Activated CD8-positive, alpha-beta T cell treated with anti-CD3 and anti-CD28 coated beads, Interleukin-2, amount 10 ng/mL, durations not matched to agents 7 days and 5 days (primary cell): ENCODE results near the gene RENBP. TPM values are rescaled to one million over a fixed set of nuclear protein-coding genes. Genes with fewer than 3 reads are reported as not detected.

ENCODE experiments used
- ATAC-seq: fragments of 150-1000 bp; cut with Tn5 transposase; one replicate; pipeline ENCODE4 v1.10.0; 2021; ENCODE audit warnings: moderate library complexity
- CTCF ChIA-PET: fragments of 350-600 bp; sonication (Branson Sonifier 250); formaldehyde crosslinking; loops from one replicate; lab custom pipeline; 2021; ENCODE audit warnings: antibody characterized with exemption; lab: Charles Lee
- POLR2A ChIA-PET: fragments of 350-600 bp; sonication (Branson Sonifier 250); formaldehyde crosslinking; loops from one replicate; lab custom pipeline; 2021; ENCODE audit warnings: antibody characterized with exemption; lab: Charles Lee
- DNase-seq: peaks from one replicate; pipeline ENCODE4 v3.0.0-alpha.2; 2020
- H3K27ac Mint-ChIP-seq: one replicate; pipeline ENCODE4 v1.8.0; 2021; ENCODE audit warnings: mild to moderate bottlenecking, mixed read lengths
- H3K27me3 Mint-ChIP-seq: one replicate; pipeline ENCODE4 v1.8.0; 2021; ENCODE audit warnings: low read depth, mixed read lengths
- H3K36me3 Mint-ChIP-seq: one replicate; pipeline ENCODE4 v1.8.0; 2021; ENCODE audit warnings: low read depth, mixed read lengths
- H3K4me1 Mint-ChIP-seq: one replicate; pipeline ENCODE4 v1.8.0; 2021; ENCODE audit warnings: low read depth, mixed read lengths
- H3K4me3 Mint-ChIP-seq: one replicate; pipeline ENCODE4 v1.8.0; 2021; ENCODE audit warnings: mild to moderate bottlenecking, mixed read lengths
- H3K9me3 Mint-ChIP-seq: one replicate; pipeline ENCODE4 v1.8.0; 2022; ENCODE audit warnings: mixed read lengths; ENCODE audit not compliant: insufficient read depth
- microRNA-seq: library from miRNA; unstranded; fragments of <30 nt; microRNA quantifications from one replicate; pipeline ENCODE4 v1.2.0, GENCODE V29; 2022
- total RNA-seq, 2 experiments: library from RNA; stranded (reverse); gene quantifications; one replicate each; pipeline ENCODE4 v1.2.3, GENCODE V29; 2021

The RENBP gene
- total RNA-seq, 2 experiments from 2014 or later, result 12.1 to 13.6 TPM

- H3K27me3 Mint-ChIP-seq, result peaks cover 29% of the 10 kb centered on the region
- ChIA-PET CTCF (no interaction called here), POLR2A (no interaction called here)
- no peak within 1 kb of the TSS for H3K27ac Mint-ChIP-seq
- H3K4me3 Mint-ChIP-seq, result peak within 1 kb of the TSS; percentile 62
- DNase-seq (no peak), ATAC-seq (peak; percentile 54)
- H3K9me3 Mint-ChIP-seq, result no peaks in the 10 kb centered on the region
- H3K4me1 Mint-ChIP-seq, result peaks cover 6% of the 10 kb centered on the region
- no peaks in the 10 kb centered on the region for H3K36me3 Mint-ChIP-seq
Observed at GRCh38 chrX:153885968-153886903, 58.2 kb downstream of the RENBP start, which contains the start of gene L1CAM. L1CAM (minus strand) TSS chrX:153886173; CDS start chrX:153875836, 10,337 bp downstream.

Small RNAs within 50 kb of the gene (microRNA-seq; reads per million reads assigned to microRNA genes)
- gene MIR3202-1 (not detected), gene MIR3202-2 (not detected)

Other genes starting within 250 kb of the RENBP start
- 100 to 1,000 TPM; 155 to 158 TPM for gene BCAP31, start 220.3 kb downstream of the RENBP start, total RNA-seq
- 10 to 100 TPM; 14.6 to 15.9 TPM for gene ABCD1, start 219.8 kb downstream of the RENBP start, total RNA-seq
- gene PLXNB3, start 180.4 kb downstream of the RENBP start, total RNA-seq, result 1 to 10 TPM in 1 of 2 experiments, under 1 TPM in 1; 0.83 to 1.4 TPM
- not detected for gene SRPK3, start 163.6 kb downstream of the RENBP start, total RNA-seq
- gene IDH3G, start 150.3 kb downstream of the RENBP start, total RNA-seq, result 10 to 100 TPM; 63.2 to 66.9 TPM
- gene SSR4, start 150.0 kb downstream of the RENBP start, total RNA-seq, result 100 to 1,000 TPM; 182 to 190 TPM
- under 1 TPM; 0.10 to 0.16 TPM for gene PDZD4, start 114.1 kb downstream of the RENBP start, total RNA-seq
- gene L1CAM, start 58.5 kb downstream of the RENBP start, total RNA-seq, result 1 to 10 TPM; 7.1 to 7.5 TPM
- gene AVPR2, start 40.0 kb downstream of the RENBP start, total RNA-seq, result not detected
- gene ARHGAP4, start 18.4 kb downstream of the RENBP start, total RNA-seq, result 100 to 1,000 TPM; 317 to 324 TPM
- gene NAA10, start 9.6 kb downstream of the RENBP start, total RNA-seq, result 100 to 1,000 TPM in 1 of 2 experiments, 10 to 100 TPM in 1; 98.9 to 106 TPM
- gene HCFC1, start 27.2 kb upstream of the RENBP start, total RNA-seq, result 100 to 1,000 TPM; 141 to 146 TPM
- gene TMEM187, start 28.1 kb upstream of the RENBP start, total RNA-seq, result 1 to 10 TPM; 5.9 to 6.2 TPM
- gene IRAK1, start 75.3 kb upstream of the RENBP start, total RNA-seq, result 100 to 1,000 TPM; 164 to 165 TPM
- gene MECP2, start 153.1 kb upstream of the RENBP start, total RNA-seq, result 10 to 100 TPM; 65.4 to 65.5 TPM
- gene OPN1LW, start 199.6 kb upstream of the RENBP start, total RNA-seq, result not detected
- gene OPN1MW, start 238.0 kb upstream of the RENBP start, total RNA-seq, result not detected